LNCAP (cell line): ENCODE measurements around the gene AUP1.

Source experiments
- TF ChIP-seq, protein P1 (sequence below): fragments of 450-650 bp; IDR thresholded peaks from 2 replicates; pipeline ENCODE4 v1.5.1; 2017; ENCODE audit warnings: mild to moderate bottlenecking

The AUP1 gene

DNA sequence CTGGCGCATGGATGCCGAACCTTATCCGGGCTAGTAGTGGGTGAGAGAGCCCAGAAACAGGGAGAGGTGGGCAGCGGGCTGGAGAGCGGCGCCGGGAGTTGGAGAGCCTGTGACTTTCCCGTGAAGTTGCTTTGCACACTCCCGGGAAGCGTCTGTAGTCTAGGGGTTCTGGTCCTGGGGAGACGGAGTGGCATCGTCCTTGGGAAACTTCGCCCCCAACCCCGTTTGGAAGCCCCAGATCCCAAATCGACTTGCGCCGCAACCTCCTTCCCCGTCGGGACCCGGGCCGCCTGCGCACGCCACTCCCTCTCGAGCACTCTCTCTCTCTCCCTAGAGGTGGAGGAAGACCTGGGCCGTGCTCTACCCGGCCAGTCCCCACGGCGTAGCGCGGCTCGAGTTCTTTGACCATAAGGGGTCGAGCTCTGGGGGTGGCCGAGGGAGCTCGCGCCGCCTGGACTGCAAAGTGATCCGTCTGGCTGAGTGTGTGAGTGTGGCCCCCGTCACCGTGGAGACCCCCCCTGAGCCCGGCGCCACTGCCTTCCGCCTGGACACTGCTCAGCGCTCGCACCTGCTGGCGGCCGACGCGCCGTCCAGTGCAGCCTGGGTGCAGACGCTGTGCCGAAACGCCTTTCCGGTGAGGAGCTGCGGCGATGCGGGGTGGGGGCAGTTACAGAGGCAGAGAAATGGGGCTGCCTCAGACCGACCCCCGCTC, 25.5 kb upstream of the AUP1 start:
- TF ChIP-seq, protein P1, sequence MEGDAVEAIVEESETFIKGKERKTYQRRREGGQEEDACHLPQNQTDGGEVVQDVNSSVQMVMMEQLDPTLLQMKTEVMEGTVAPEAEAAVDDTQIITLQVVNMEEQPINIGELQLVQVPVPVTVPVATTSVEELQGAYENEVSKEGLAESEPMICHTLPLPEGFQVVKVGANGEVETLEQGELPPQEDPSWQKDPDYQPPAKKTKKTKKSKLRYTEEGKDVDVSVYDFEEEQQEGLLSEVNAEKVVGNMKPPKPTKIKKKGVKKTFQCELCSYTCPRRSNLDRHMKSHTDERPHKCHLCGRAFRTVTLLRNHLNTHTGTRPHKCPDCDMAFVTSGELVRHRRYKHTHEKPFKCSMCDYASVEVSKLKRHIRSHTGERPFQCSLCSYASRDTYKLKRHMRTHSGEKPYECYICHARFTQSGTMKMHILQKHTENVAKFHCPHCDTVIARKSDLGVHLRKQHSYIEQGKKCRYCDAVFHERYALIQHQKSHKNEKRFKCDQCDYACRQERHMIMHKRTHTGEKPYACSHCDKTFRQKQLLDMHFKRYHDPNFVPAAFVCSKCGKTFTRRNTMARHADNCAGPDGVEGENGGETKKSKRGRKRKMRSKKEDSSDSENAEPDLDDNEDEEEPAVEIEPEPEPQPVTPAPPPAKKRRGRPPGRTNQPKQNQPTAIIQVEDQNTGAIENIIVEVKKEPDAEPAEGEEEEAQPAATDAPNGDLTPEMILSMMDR: no peak

DNA sequence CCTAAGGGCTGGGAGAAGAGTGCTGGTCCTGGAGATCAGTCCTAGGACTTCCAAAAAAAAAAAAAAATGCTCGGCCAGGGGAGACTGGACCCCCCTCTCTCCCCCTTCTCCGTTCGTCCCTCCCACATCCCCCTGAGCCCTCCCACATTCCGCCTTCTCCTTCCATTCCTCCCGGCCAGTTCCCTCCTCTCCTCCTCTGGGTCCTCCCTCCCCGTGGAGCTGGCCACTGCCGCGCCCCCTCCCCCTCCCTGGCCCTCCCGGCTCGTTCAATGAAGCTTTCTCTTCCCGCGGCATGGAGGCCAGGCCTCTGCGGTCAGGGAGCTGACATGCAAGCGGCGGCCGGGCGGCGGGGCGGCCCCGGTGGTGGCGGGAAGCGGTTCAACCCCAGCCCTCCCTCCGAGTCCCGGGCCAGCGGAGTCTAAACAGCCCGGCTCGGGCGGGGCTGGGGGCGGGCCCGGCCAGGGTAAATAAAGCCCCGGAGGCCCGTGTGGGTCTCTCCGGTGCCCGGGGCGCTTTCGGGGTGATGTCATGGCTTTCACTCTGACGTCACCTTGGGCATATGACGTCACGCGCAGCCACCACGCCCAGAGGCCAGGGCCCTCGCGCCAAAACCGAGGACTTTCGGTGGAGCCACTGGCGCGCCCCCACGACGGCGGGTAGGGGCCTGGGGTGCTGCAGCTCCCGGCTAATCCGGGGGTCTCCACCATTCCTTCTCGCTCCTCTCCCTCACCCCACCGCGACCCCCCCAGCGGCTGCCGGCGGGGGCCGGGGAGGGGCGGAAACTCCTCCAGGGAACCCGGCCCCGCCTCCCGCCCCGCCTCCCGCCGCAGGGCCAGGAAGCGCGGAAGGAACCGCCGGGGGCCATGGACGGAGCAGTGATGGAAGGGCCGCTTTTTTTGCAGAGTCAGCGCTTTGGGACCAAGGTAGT, 24.6 kb upstream of the AUP1 start, which contains the start of the genes DOK1 and LOXL3:
DOK1 (plus strand) TSS at position 829 of the 928 bp plus-strand sequence; CDS start at position 864, 35 bp downstream.
LOXL3 (minus strand) TSS at position 51 of the 928 bp plus-strand sequence. CDS start 1,308 bp downstream, outside the sequence.
- TF ChIP-seq, protein P1: no peak

DNA sequence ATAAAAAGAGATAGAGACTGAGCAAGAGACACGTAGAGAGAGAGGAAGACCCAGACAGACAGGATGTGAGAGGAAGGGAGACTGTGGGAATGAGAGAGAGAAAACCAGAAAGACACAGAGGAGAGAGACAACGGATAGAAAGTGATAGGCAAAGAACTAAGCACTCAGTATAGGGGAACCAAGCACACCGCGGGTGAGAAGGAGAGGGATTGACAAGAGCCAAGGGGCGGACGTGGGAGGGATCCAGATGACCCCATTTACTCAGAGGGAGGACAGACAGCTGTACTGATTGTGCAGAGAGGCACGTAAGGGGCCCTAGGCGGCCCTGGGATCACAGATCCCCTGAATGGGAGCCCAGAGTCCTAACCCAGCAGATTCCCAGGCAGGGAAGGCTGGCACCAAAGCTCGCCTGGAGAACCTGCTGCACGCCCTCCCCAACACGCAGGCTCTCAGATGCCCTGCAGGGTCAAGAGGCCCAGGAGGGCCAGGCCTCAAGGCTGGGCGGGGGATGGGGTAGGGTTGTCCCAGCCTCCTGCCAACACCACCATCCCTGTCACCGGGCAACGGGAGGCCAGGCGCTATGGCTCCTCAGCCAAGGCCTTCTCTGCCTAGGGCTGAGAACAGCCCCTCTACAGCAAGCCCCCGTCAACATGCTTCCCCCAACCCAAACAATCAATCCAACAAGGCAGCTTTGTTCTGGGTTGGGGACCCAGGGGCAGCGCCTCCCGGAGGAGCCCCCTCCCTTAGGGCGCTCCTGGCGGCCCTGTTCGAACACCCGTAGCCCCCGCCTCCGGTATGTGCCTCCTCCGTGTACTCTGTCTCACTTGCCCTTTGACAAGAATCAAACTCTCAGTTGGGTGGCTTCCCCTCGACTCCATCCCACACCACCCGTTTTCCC, 23.7 kb upstream of the AUP1 start:
- TF ChIP-seq, protein P1: no peak

DNA sequence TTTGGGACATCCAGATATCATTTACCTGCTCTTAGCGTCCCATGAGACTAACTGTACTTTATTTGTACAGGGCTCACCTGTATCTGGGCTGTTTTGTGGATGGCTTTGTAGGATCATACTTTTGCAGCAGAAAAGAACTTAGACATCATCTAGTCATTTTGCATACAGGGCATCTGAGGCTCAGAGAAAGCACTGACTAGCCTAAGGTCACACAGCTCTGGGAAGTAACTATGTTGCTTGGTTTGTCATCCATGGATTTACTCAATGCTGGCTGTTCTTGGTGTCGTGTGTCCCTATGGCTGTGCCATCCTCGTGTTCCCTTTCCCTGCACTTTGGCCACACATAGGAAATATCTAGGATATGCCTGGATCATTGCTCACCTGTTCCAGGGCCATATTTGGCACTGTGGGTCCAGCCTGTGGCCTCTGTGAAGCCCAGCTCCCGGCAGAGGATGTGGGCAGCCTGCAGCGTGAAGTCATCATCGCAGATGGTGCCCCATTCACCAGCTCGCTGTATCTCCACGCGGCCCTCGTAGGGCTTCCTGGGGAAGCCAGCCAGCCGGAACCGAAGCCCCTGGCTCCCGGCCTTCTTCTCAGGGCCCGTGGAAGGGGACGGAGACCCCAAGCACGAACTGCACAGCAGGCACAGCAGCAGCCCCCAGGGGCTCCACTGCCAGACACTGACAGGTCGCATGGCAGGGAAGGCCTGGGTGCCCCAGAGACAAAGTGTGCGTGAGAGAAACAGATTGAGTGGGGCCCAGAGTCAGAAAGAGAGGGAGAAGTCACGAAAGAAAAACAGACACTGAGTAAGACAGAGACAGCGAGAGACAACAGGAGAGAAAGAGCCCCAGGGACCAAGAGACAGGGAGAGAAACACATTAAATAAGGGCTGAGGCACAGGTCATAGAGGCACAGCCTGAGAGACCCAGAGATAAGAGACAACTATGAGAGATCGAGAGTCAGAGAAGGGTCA, 22.7 kb upstream of the AUP1 start:
- TF ChIP-seq, protein P1: no peak

DNA sequence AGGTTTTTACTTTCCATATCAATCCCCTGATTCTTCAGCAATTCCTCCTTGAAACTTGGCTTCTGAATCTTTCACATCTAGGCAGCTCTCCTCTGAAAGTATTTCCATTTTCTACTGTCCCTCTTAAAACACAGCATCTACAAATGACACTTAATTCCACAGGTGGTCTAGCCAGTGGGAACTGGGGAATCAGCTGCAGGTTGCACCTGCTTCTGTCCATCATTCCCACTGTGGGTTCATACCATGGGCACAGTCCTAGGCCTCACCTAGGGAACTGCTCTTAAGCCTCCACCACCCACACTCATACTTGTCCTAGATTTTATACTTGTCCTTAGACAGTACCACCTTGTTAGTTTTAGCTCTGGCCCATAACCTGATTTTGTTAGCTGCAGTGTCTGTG, 22.0 kb upstream of the AUP1 start:
- TF ChIP-seq, protein P1: no peak

DNA sequence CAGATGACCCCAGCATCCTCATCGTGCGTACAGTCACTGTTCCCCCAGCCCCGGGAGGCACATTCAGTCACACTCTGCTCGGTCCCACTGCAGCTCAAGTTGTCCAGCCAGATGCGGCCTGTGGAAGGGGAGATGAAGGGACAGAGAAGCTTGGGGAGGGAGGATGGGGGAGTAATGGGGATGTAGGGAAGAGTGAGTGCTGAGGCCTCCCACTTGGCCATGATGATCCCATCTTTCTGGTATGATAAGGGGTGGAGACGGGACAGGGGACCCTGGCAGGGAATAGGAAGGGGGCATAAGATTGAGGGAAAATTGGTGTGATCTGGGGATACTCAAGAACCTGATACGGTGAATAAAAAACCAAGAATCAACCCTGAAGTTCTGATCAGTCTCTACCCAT, 20.7 kb upstream of the AUP1 start:
- TF ChIP-seq, protein P1: no peak
